Fibroblast of skin of scalp (primary cell): ENCODE measurements around the gene SFMBT2.
"Not testable (repeated sequence)": the region's sequence is repeated elsewhere in the genome, so short reads cannot be mapped to it uniquely, and the experiment has no call there.

Source experiments
- DNase-seq: peaks from one replicate; pipeline ENCODE4 v3.0.0-alpha.2; 2013

The SFMBT2 gene

DNA sequence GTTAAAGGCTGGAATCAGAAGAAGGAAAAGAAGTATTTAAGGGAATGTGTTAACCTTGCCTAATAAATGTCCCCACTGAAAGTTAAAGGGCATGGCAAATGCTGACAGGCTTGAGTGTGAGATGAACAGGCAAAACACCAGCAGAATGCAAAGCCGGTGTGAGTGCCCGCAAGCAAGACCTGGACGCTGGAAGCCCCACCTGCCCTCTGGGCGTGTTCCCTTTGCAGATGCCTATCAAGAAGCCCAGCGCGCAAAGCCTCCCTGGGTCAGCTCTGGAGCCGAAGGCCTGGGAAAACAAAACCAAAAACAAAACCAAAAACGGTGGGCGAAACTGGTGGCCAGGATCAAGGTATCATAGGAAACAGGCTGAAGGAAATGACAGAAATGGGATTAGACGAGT is 200.3 kb downstream of the SFMBT2 start:
- DNase-seq = no peak

DNA sequence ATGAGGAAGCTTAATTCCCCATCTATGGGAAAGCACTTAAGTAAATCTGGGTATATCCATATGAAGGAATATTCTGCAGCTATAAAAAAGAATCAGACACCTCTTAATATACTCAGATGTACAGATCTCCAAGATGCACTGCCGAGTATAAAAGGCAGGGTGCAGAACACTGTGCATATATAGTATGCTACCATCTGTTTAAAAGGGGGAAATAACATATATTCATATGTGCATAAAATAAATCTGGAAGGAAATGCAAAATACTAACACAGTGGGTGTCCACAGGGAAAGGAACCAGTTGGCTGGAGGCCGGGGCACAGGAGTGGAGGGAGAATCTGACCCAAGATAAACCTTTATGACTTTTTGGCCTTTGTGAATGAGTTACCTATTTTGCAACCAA is 201.4 kb downstream of the SFMBT2 start:
- DNase-seq = no peak

DNA sequence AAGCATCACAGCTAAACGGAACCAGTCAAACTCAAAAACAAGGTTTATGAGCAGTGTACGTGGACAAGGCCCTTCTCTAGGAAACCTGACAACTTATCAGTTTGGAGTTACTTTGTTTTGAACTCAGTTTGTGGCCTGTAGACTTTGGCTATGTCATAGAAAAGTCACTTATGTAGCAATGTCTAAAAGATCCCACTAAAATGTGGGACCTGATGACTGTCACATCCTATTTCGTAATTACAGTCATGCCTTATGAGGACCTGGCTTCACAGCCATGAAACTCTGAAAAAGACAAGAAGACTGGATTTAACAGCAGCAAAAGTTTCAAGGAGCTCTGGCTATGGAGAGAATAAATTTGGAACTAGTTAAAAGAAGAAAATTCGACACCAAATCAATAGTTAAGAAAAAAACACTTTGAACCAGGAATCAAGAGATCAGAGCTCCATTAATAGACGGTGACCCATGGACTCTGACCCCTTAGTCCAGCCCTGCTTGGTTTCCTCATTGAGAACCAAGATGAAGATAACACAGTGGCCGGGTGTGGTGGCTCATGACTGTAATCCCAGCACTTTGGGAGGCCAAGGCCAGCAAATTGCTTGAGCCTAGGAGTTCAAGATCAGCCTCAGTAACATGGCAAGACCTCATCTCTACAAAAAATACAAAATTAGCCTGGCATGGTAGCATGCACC is 204.3 kb downstream of the SFMBT2 start:
- DNase-seq = no peak

DNA sequence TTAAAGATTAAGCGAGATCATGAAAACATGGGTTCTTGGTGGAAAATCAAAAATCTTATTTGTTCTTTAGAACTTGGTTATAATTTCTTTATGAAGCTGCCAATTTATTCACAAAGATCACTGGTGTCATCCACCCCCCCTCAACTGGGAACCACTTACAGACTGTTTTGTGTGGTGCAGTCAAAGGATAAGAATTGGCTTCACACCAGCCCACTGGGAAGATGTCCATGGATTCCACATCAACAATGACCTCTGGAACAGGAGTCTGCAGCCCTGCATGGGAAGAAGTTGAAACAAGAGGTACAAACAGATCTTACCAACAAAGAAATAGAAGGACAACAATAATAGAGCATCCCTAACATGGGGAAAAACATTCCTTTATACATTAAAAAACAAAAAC is 205.2 kb downstream of the SFMBT2 start:
- no peak for DNase-seq

DNA sequence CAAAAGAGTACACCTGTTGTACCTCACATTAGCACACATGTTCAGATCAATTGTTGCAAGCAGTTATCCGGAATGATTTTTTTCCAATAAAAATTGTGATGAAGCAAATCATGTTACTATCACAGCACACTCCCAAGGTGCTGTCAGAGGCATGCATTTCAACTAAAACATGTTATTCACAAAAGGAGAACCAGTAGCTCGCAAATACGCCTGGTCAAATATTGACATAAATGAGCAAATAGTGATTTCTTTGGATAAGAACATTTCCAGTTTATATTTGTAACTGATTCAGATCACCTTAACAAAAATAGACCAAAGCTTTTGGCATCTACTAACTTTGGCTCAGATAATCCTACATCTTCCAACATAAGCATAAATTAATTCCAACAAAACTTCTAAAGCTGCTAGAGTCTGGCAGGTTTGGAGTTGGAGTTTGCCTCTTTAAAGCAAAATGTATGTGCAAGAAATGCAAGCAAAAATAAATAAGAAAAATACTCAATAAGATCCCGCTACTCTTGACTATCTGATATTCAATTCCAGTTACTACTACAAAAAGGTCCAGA is 208.0 kb downstream of the SFMBT2 start:
- DNase-seq = no peak

DNA sequence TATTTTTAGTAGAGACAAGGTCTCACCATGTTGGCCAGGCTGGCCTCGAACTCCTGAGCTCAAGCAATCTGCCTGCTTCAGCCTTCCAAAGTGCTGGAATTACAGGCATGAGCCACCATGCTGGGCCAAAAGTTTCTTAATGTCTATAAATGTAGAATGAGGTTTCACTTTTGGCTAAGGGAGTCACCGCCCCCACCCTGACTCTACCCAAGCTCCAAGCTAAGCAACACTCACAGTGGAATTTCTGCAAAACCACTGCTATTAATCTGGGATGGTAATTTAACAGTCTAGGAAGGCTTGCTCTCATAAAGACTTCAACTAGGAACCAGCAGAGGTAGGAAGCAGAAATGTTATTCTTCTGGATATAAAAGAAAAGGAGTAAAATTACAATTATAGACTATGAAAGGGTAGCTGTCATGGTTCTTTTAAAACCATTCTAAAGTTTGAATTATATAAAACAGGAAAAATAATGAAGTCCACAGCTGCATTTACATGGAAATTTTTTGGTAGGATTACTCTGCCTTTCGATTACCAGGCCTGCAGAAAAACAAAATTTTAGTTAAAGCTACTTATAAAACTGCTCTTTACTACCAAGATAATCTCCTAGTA is 211.6 kb downstream of the SFMBT2 start:
- DNase-seq = peak; percentile 5

DNA sequence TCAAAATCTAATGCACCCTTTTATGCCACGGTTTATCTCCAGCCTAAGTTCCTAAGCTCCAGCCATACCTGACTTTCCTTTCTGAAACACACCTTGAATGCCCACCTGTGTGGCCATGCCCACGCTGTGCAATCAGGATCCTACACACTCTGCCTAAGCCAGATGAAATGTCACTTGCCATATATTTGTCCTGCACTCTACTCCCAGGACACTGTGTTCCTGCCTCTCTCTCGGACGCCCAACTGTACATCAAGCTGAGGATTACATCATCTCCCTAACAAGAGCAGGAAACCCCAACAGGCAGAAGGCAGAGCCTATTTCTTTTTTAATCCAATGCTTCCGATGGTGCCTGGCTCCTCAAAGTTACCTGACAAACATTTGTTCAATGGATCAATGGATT is 214.6 kb downstream of the SFMBT2 start:
- no peak for DNase-seq

DNA sequence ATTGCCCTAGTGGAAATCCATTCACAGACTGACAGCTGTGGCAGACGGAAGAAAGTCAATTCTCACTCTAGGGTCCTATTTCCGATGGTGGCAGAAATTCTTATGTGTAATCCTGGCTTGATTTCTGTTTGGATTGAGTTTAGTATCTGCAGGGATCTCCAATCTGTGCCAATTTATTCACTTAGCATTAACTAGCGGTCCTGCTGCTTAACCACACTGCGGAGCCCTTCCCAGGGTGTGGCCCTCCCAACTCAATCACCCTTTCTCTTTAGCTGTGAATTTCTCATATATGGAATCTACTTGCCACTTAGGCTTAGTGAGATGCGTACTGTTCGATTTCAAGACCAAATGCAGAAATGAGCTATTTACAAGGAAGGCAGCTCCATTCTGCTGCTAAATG is 215.7 kb downstream of the SFMBT2 start:
- no peak for DNase-seq

DNA sequence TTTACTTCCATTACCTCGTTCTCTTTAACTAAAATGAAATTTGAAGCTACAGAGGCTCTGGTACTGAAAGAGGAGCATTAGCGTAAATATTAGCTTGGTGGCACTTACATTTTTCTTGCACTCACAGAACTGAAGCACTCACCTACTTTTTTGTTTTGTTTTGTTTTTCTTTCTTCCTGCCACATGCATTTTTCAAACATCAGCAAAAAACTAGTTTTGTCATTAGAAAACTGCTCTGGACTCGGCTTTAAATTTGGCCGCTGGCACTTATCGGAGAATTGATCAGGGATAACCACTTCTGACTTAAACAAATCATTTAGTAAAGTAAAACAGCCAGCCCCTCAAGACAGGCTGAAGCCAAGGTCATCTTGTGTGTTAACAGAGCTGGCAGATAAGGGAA is 216.3 kb downstream of the SFMBT2 start:
- no peak for DNase-seq

DNA sequence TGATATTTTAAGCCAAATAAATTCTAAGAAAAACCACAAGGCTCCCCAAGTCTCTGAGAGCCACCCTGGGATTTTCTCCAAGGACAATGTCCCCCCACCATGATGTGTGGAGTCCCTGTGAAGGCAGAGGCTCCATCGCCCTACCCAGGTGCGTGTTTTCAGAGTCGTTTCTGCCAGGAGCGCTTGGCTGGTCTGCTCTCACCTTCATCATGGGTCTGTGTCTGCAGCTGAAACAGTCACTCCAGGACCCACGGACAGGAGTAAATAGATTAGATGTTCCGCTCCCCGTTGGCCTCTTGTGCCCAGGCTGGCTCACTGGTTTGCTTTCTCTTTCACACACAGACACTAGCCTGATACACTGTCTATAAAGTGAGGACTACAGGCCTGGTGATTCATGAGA is 217.5 kb downstream of the SFMBT2 start:
- DNase-seq = no peak

DNA sequence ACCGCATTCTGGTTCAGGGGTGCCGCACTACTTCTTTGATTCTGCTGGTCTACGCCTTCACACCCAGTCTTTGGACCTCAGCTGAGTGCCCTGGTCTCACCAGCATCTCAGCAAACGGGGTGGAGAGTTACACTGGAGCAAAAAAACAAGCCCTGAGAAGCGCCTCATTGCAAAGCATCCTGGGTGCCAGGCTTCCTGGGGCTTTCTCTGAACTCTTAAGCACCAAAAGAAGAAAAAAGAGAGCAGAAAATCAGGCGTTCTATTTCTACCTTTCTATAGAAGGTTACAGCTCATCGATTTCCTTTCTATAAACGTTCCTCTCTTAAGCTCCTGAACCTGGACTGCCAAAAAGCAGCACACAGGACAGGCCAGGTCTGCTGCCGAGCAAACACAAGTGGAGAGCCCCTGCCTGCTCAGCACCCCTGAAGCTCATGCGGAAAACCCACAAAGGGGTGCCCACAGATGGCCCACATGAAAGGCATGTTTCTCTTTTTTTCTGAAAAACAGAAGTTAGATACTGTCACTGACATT is 217.9 kb downstream of the SFMBT2 start:
- no peak for DNase-seq

DNA sequence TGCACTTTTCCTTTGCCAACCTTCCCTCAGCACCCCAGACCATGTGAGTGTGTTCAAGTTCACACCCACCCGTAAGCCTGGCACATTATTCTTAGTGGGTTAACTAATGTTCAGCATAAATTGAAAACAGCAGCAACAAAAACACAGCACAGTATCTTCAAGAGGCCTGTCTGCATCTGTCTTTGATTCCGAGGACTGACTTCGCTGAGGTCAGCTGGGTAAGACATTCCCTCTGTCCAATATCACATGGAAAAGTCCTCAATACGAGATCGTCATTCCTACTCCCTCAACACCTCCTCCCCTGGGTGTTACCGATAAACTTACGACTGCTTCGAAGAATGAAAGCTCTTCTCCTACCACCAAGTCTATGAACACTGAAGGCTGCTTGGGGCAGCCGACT is 218.8 kb downstream of the SFMBT2 start:
- DNase-seq = no peak

DNA sequence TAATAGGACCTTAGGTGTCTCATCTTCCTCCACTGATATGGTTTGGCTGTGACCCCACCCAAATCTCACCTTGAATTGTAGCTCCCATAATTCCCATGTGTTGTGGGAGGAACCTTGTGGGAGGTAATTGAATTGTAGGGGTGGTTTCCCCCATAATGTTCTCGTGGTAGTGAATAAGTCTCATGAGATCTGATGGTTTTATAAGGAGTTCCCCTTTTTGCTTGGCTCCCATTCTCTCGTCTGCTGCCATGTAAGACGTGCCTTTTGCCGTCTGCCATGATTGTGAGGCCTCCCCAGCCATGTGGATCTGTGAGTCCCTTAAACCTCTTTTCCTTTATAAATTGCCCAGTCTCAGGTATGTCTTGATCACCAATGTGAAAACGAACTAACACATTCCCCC is 220.1 kb downstream of the SFMBT2 start:
- not testable (repeated sequence) for DNase-seq

DNA sequence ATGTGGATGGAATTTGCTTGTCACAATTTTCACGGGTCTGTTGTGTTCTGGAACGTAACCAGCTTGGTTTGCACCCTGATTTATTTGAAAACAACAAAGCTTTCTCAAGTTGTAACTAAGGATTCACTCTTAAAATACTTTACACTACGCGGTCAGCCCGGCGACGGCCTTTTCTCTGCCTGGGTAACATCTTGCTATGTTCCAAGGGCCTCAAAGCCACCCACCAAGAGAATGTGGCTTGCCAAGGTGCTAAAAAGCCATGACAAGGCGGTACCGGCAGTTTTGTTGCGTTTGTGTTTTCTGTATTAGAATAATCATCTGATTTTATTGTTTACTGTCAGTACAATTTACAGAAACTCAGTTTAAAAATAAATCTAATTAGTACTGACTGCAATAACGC is 220.9 kb downstream of the SFMBT2 start:
- DNase-seq = no peak

DNA sequence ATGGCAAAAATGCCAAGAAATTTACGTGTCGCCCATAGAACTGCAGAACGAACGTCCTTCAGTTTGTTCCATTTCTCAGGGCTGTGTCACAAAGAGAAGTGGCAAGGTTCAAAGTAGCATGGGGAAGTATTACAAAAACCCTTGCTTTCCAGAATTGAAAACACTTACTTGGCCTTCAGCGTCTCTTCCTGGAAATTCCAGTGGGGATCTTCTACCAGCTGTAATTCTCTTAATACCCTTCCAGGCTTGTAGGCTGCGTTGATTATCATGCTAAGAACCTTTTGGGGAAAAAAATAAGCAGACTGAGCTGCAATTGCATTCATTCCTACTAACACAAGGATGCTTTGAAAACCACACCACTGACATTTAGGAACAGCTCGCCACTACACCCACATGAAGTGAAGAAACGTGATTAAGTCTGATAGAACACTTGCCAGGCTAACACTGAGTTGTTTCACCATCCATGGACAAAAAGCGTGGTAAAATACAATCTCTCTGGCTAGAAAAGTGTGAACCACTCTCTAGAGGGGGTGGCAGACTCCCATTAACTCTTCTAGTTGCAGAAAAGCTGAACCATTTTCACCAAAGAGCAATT is 222.3 kb downstream of the SFMBT2 start:
- no peak for DNase-seq

DNA sequence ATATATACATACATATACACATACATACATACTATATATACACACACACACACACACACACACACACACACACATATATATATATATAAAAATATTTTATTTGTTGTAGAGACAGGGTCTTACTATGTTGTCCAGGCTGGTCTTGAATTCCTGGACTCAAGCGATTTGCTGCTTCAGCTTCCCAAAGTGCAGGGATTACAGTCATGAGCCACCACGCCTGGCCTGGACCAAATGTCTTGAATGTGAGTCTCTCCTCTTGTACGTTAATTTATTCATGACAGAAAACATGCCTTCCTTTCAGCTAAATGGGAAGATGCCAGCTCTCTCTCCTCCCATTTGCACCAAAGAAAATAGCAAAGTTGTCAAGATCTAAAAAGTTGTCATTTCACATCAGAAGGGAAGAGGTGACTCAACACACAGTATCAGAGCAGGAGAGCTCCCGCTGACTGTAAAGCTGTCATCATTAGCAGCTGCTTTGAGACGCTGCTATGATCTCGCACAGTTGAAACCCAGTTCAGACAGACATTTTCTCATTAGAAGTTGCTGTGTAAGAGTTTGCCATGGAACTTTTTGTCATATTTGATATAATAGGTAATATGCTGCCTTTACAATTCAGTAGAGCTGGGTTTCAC is 224.3 kb downstream of the SFMBT2 start:
- DNase-seq = peak; percentile 1

DNA sequence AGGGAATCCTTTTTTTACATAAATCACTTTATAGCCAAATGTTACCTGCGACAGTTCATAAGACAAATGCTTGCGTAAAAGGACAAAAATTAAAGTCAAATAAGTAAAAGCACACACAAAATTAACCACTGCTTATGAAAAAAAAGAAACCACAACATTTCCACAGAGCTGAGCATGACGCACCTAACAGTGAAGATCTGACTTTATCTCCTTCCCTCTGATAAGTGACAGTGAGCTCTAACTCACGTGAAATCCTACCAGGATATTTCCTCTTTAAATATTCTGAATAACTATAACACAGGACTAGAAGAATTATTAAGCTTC is 225.5 kb downstream of the SFMBT2 start:
- DNase-seq = no peak

DNA sequence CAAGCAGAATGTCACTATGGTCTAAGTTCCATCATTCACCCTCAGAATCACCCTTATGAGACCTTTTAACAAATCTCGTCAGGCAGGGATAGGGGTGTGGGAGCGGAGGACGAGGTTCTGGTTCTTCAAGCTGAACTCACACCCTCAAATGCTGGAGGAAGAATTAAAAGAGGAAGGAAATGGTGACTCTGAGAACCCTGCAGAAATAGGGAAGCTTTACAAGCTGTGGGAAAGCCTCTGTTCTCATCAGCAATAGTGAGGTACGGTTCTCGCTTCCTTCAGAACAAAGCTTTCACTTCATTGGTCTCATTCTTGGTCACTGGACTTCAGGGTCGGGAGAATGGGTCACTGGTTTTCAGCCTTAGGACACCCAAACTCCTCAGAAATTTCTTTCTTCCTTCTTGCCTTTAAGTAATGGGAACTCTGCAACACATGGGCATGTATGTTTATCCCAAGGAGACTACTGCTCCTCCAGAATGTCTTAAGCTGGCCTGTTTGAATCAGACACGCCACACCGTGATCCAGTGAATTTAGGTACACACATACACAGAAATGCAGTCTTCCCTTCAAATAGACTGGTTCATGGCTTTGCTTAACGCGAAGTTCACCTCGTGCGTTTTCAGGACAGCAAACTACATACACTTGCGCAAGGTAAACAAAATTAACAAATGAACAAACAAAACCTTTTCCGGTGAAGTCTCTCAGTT is 226.0 kb downstream of the SFMBT2 start:
- no peak for DNase-seq

DNA sequence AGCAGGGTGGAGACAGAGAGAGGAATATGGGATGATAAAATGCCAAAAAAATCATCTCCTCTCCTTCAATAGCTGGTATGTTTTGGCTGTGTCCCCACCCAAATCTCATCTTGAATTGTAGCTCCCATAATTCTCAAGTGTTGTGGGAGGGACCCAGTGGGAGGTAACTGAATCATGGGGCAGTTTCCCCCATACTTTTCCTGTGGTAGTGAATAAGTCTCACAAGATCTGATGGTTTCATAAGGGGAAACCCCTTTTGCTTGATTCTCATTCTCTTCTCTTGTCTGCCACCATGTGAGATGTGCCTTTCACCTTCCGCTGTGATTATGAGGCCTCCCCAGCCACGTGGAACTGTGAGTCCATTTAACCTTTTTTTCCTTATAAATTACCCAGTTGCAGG is 226.7 kb downstream of the SFMBT2 start:
- not testable (repeated sequence) for DNase-seq

DNA sequence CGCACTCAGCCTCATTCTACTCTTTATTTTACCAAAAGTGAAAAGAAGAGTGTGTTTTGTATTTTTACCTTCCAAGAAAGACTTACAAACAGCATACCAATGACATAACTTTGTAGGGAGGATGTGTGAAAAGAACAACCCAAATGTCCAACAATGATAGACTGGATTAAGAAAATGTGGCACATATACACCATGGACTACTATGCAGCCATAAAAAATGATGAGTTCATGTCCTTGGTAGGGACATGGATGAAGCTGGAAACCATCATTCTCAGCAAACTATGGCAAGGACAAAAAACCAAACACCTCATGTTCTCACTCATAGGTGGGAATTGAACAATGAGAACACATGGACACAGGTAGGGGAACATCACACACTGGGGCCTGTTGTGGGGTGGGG is 228.5 kb downstream of the SFMBT2 start:
- not testable (repeated sequence) for DNase-seq

DNA sequence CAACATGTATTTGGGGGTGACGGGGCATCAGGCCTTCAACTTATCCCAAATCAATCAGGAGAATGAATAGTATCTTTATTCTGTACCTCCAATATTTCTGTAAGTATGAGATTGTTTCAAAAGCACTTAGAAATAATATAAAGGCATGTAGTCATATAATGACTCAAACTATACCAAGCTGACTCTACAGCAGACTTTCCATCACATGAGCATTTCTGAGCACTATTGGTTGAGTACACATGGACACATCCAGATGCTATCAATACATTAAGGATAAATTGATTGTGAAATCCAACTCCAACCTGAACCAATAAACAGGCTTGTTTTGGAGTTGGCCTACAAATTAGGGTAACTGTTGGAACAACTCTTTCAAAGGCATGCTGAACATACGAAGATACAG is 229.4 kb downstream of the SFMBT2 start:
- DNase-seq = no peak

DNA sequence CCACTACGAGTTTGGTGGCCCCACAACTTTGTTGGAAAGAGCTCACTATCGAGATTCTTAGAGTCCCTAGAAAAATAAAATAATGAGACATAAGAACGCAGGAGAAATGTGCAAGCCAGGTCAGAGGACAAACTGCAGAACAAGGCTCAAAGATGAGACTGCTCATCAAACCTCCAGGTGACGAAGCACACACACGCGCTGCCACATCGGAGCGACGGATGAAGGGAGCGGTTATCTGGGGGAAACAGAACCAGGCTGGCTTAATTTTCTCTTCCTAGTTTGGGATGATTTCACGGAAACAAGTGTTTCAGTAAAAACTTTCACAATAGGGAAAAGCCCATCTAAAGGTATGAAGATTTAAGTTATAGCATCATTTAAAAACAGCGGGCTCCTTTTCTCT is 231.3 kb downstream of the SFMBT2 start:
- no peak for DNase-seq

DNA sequence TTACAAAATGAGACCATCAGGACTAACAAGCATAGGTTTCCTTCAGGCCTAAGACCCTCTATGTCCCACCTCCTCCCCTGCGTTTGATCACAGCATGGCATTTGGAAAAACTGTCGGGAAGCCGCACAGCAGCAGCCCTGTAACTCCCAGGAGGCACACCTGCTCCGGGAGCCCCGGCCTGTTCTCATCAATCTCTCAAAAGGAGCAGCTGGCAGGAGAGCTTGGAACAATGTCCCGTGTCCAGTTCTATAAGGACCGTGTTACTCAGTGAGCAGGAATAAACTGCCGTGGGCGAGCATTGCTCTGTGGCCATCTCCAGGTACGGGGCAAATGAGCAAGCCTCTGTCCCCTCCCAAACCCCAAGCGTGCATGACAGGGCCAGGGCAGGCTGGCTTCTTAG is 236.9 kb downstream of the SFMBT2 start:
- DNase-seq = no peak
